Keratinocyte (primary cell): ENCODE results near the gene IPO13. TPM values are rescaled to one million over a fixed set of nuclear protein-coding genes. Genes with fewer than 3 reads are reported as not detected.

Source experiments
- DNase-seq: peaks from one replicate; pipeline ENCODE4 v3.0.0-alpha.2; 2011; ENCODE audit warnings: low read depth, missing footprints, low spot score
- FAIRE-seq: peaks from 2 replicates; lab custom pipeline; 2011; peaks lifted over from hg19 to GRCh38; lab: Jason Lieb, UNC
- H2AFZ ChIP-seq: 2 replicates; pipeline ENCODE4 v1.6.0; 2012; ENCODE audit warnings: low read length, control low read depth, inconsistent platforms; ENCODE audit not compliant: control insufficient read depth
- H3K27ac ChIP-seq: 2 replicates; pipeline ENCODE4 v1.5.1; 2011; ENCODE audit warnings: low read length; ENCODE audit not compliant: control insufficient read depth, insufficient read depth
- H3K27me3 ChIP-seq: 3 replicates; pipeline ENCODE4 v1.6.0; 2011; ENCODE audit warnings: low read length; ENCODE audit not compliant: control insufficient read depth, insufficient read depth; ENCODE audit errors: extremely low read depth
- H3K36me3 ChIP-seq, 2 experiments: 2 replicates in 1 of 2; 3 replicates in 1 of 2; pipeline ENCODE4 v1.5.1; 2011; ENCODE audit warnings: low read length in 2 of 2, mild to moderate bottlenecking in 1 of 2; ENCODE audit not compliant: control insufficient read depth in 2 of 2, insufficient read depth in 2 of 2; ENCODE audit errors: extremely low read depth in 1 of 2
- H3K4me1 ChIP-seq: 3 replicates; pipeline ENCODE4 v1.5.1; 2011; ENCODE audit warnings: low read length; ENCODE audit not compliant: control insufficient read depth, insufficient read depth; ENCODE audit errors: extremely low read depth
- H3K4me2 ChIP-seq: 3 replicates; pipeline ENCODE4 v1.6.0; 2011; ENCODE audit warnings: low read depth, low read length; ENCODE audit not compliant: control insufficient read depth, insufficient read depth; ENCODE audit errors: extremely low read depth
- H3K4me3 ChIP-seq, 3 experiments: fragments of 200-600 bp in 1 of 3; sonication (generic) in 1 of 3; 2 replicates in 2 of 3; 3 replicates in 1 of 3; pipeline ENCODE4 v1.5.1; 2011 to 2016; ENCODE audit warnings: low read length in 3 of 3, mild to moderate bottlenecking in 3 of 3, control low read depth in 2 of 3, inconsistent platforms in 1 of 3, low read depth in 1 of 3, mixed read lengths in 1 of 3, mixed run types in 1 of 3, moderate library complexity in 1 of 3; ENCODE audit not compliant: control insufficient read depth in 2 of 3, insufficient read depth in 2 of 3; ENCODE audit errors: extremely low read depth in 1 of 3
- H3K79me2 ChIP-seq: 2 replicates; pipeline ENCODE4 v1.6.0; 2012; ENCODE audit warnings: low read length; ENCODE audit not compliant: control insufficient read depth, insufficient read depth
- H3K9ac ChIP-seq: 3 replicates; pipeline ENCODE4 v1.6.0; 2011; ENCODE audit warnings: low read length; ENCODE audit not compliant: control insufficient read depth, insufficient read depth; ENCODE audit errors: extremely low read depth
- H3K9me1 ChIP-seq: 3 replicates; pipeline ENCODE4 v1.6.0; 2011; ENCODE audit warnings: low read length; ENCODE audit not compliant: control insufficient read depth, insufficient read depth; ENCODE audit errors: extremely low read depth
- H3K9me3 ChIP-seq: 2 replicates; pipeline ENCODE4 v1.5.1; 2012; ENCODE audit warnings: low read depth, low read length; ENCODE audit not compliant: control insufficient read depth
- H4K20me1 ChIP-seq: 3 replicates; pipeline ENCODE4 v1.6.0; 2011; ENCODE audit warnings: low read length; ENCODE audit not compliant: control insufficient read depth, insufficient read depth; ENCODE audit errors: extremely low read depth
- EZH2 ChIP-seq: IDR thresholded peaks from one replicate; pipeline ENCODE4 v1.6.1; 2012; ENCODE audit warnings: inconsistent platforms, mild to moderate bottlenecking, low read length, moderate library complexity
- dilution Hi-C: fragments of 300-500 bp; cut with MboI; formaldehyde crosslinking; loops from one replicate; pipeline ENCODE4 v1.7.0; 2020; ENCODE audit warnings: low sequenced_read_pairs; ENCODE audit not compliant: extremely low pct_ligation_motif_present
- polyA plus RNA-seq, 5 experiments: library from polyadenylated mRNA; depleted of rRNA in 3 of 5; stranded (reverse) in 3 of 5; stranded (forward) in 1 of 5; unstranded in 1 of 5; fragments of >200 nt; gene quantifications; 1 replicate in 1 of 5; 2 replicates in 3 of 5; 3 replicates in 1 of 5; pipeline versions ENCODE4 v1.2.1 to v1.2.3, GENCODE V29; 2011 to 2012; ENCODE audit warnings: missing spikeins in 2 of 5, low read depth in 1 of 5, low replicate concordance in 1 of 5
- TF ChIP-seq, protein P1 (sequence below), 3 experiments: IDR thresholded peaks in 1 of 3; conservative IDR thresholded peaks in 1 of 3; optimal IDR thresholded peaks in 1 of 3; 2 replicates in 2 of 3; 3 replicates in 1 of 3; pipeline versions ENCODE3 to v1.5.1; 2011; ENCODE audit warnings: low read length in 3 of 3, mild to moderate bottlenecking in 3 of 3, moderate library complexity in 2 of 3, control low read depth in 1 of 3, inconsistent platforms in 1 of 3; ENCODE audit not compliant: insufficient read depth in 2 of 3; ENCODE audit errors: extremely low read depth in 1 of 3

IPO13 gene
- polyA plus RNA-seq, 1 donor (not counting 4 experiments of a cell fraction or from before 2014, with no cell fraction given) = 20.7 TPM

GRCh38 chr1:43932786-43933385, 13.9 kb upstream of the IPO13 start:
- Histone ChIP-seq H3K9me1 (no peaks in the 10 kb centered on the region), H3K9me3 (no peaks in the 10 kb centered on the region), H2AFZ (no peak overlapping the region), H3K4me1 (peaks cover 67% of the 10 kb centered on the region), H4K20me1 (peaks cover 2% of the 10 kb centered on the region), H3K36me3 (peaks cover 4 to 28% of the 10 kb centered on the region in 2 experiments), H3K9ac (peak overlapping the region; percentile 89), H3K79me2 (peaks cover 39% of the 10 kb centered on the region), H3K4me2 (peak overlapping the region; percentile 97), H3K4me3 (peak overlapping the region; percentile 66 to 95 (median 80)), H3K27ac (peak overlapping the region; percentile 81), H3K27me3 (no peaks in the 10 kb centered on the region)
- DNase-seq = no peak
- FAIRE-seq = peak; percentile 94
- dilution Hi-C loops = loop anchor here (25.0 kb wide), 2 partner anchors 96 to 221 kb away; partner anchors contain the start of gene ST3GAL3
- TF ChIP-seq EZH2 = no peak
- TF ChIP-seq, protein P1, sequence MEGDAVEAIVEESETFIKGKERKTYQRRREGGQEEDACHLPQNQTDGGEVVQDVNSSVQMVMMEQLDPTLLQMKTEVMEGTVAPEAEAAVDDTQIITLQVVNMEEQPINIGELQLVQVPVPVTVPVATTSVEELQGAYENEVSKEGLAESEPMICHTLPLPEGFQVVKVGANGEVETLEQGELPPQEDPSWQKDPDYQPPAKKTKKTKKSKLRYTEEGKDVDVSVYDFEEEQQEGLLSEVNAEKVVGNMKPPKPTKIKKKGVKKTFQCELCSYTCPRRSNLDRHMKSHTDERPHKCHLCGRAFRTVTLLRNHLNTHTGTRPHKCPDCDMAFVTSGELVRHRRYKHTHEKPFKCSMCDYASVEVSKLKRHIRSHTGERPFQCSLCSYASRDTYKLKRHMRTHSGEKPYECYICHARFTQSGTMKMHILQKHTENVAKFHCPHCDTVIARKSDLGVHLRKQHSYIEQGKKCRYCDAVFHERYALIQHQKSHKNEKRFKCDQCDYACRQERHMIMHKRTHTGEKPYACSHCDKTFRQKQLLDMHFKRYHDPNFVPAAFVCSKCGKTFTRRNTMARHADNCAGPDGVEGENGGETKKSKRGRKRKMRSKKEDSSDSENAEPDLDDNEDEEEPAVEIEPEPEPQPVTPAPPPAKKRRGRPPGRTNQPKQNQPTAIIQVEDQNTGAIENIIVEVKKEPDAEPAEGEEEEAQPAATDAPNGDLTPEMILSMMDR (optimal IDR thresholded peaks at IDR 0.05 in 1 of 3, IDR thresholded peaks at IDR 0.05 in 1 of 3, conservative IDR thresholded peaks at IDR 0.05 in 1 of 3; ENCODE audit: extremely low read depth in 1 of 3, insufficient read depth in 2 of 3, low read length in 3 of 3) = no peak

GRCh38 chr1:43933386-43934100, 13.2 kb upstream of the IPO13 start, which contains the start of gene ARTN:
Gene ARTN (plus strand): TSS chr1:43933801. CDS start chr1:43935657, 1,856 bp downstream.
- DNase-seq = no peak
- H3K4me3 ChIP-seq = peak within 1 kb of the TSS; percentile 66 to 95 (median 80)
- H3K9ac ChIP-seq = peak within 1 kb of the TSS; percentile 89
- peaks cover 2% of the 10 kb centered on the region for H4K20me1 ChIP-seq
- no peaks in the 10 kb centered on the region for H3K9me3 ChIP-seq
- no peak for TF ChIP-seq EZH2
- TF ChIP-seq, protein P1 (optimal IDR thresholded peaks at IDR 0.05 in 1 of 3, IDR thresholded peaks at IDR 0.05 in 1 of 3, conservative IDR thresholded peaks at IDR 0.05 in 1 of 3; ENCODE audit: extremely low read depth in 1 of 3, insufficient read depth in 2 of 3, low read length in 3 of 3) = no peak
- H3K9me1 ChIP-seq = no peaks in the 10 kb centered on the region
- peak within 1 kb of the TSS; percentile 97 for H3K4me2 ChIP-seq
- peaks cover 5 to 28% of the 10 kb centered on the region in 2 experiments for H3K36me3 ChIP-seq
- H2AFZ ChIP-seq = no peak within 1 kb of the TSS
- FAIRE-seq = no peak
- H3K79me2 ChIP-seq = peaks cover 39% of the 10 kb centered on the region
- peaks cover 72% of the 10 kb centered on the region for H3K4me1 ChIP-seq
- H3K27me3 ChIP-seq = no peaks in the 10 kb centered on the region
- dilution Hi-C loops = loop anchor here (25.0 kb wide), 2 partner anchors 96 to 221 kb away; partner anchors contain the start of gene ST3GAL3
- peak within 1 kb of the TSS; percentile 81 for H3K27ac ChIP-seq
